ENCODE data around the gene SH2D2A. TPM values are rescaled to one million over a fixed set of nuclear protein-coding genes. Genes with fewer than 3 reads are reported as not detected.

The SH2D2A gene
- polyA plus RNA-seq = not detected in 2 replicates
- not detected in 2 replicates for polyA minus RNA-seq

DNA sequence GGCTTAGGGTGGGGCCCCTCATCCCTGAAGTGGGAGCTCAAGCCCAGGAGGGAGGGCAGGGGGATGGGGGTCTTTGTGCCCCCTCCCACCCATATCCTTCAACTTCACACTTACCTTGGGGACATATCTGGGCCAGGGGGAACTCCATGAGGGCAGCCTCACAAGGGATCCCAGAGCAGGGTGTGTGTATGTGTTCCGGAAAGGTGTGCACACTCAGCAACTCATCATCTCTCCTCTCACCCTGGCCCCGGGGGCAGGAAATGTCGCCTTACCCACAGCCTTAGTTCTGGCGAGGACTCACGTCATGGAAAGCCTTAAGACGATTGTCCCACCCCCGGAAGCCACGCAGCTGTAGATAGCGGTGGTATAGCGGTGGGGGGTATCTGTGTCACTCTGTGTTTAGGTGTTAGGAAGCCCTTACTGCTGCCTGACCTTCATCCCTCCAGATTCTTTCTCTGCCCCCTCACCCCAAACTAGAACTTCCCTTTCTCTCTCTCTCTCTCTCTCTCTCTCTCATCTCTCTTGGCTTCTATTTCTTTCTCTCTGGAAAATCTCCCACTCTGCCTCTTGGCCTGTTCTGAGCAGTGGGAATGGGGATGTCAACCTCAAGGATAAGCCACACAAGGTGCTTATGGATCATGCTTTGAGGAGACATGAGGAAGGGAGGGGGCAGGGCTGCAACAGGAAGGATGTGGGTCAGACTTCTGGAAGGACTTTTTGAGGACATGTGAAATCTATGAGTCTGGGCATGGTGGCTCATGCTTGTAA, at the start of gene SH2D2A:
TSS of gene SH2D2A (minus strand) at position 288 of the 768 bp plus-strand sequence. CDS start at position 148, 140 bp downstream.
- H3K27ac ChIP-seq (ENCODE audit: low read length) = no peak within 1 kb of the TSS
- H3K9me2 ChIP-seq (ENCODE audit: insufficient read depth, low read length) = no peaks in the 10 kb centered on the region
- H3K9me3 ChIP-seq (ENCODE audit: low read length) = no peaks in the 10 kb centered on the region
- H3K4me2 ChIP-seq (ENCODE audit: low read length) = no peak within 1 kb of the TSS
- H4K20me1 ChIP-seq (ENCODE audit: insufficient read depth) = no peaks in the 10 kb centered on the region
- H3K27me3 ChIP-seq (ENCODE audit: insufficient read depth, low read depth, low read length) = peaks cover 15% of the 10 kb centered on the region
- no peak within 1 kb of the TSS for H3K4me3 ChIP-seq (ENCODE audit: low read length)
- H3K79me2 ChIP-seq (replicated peaks; ENCODE audit: insufficient read depth, low read length) = no peaks in the 10 kb centered on the region
- H3F3A ChIP-seq (ENCODE audit: insufficient read depth, low read length, poor library complexity, severe bottlenecking) = no peaks in the 10 kb centered on the region
- H3K36me3 ChIP-seq (ENCODE audit: insufficient read depth, low read length) = no peaks in the 10 kb centered on the region
- no peak within 1 kb of the TSS for H2AFZ ChIP-seq (ENCODE audit: low read depth, low read length)
- H3K9ac ChIP-seq (ENCODE audit: low read length) = no peak within 1 kb of the TSS
- TF ChIP-seq TAF1 (IDR thresholded peaks at IDR 0.05; ENCODE audit: low read depth) (no peak), MXI1 (conservative IDR thresholded peaks at IDR 0.05; ENCODE audit: poor library complexity, severe bottlenecking) (no peak), EP300 (conservative IDR thresholded peaks at IDR 0.05; ENCODE audit: poor library complexity, severe bottlenecking) (no peak), RAD21 (conservative IDR thresholded peaks at IDR 0.05) (no peak), SMC3 (conservative IDR thresholded peaks at IDR 0.05; ENCODE audit: poor library complexity) (no peak), EZH2 (IDR thresholded peaks at IDR 0.05; ENCODE audit: borderline replicate concordance, insufficient read depth, low read length, poor library complexity, severe bottlenecking) (no peak), POLR2AphosphoS5 (IDR thresholded peaks at IDR 0.05) (no peak)
- TF ChIP-seq, protein P1, sequence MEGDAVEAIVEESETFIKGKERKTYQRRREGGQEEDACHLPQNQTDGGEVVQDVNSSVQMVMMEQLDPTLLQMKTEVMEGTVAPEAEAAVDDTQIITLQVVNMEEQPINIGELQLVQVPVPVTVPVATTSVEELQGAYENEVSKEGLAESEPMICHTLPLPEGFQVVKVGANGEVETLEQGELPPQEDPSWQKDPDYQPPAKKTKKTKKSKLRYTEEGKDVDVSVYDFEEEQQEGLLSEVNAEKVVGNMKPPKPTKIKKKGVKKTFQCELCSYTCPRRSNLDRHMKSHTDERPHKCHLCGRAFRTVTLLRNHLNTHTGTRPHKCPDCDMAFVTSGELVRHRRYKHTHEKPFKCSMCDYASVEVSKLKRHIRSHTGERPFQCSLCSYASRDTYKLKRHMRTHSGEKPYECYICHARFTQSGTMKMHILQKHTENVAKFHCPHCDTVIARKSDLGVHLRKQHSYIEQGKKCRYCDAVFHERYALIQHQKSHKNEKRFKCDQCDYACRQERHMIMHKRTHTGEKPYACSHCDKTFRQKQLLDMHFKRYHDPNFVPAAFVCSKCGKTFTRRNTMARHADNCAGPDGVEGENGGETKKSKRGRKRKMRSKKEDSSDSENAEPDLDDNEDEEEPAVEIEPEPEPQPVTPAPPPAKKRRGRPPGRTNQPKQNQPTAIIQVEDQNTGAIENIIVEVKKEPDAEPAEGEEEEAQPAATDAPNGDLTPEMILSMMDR (IDR thresholded peaks at IDR 0.05; ENCODE audit: poor library complexity, severe bottlenecking) = no peak
- TF ChIP-seq, protein P2, sequence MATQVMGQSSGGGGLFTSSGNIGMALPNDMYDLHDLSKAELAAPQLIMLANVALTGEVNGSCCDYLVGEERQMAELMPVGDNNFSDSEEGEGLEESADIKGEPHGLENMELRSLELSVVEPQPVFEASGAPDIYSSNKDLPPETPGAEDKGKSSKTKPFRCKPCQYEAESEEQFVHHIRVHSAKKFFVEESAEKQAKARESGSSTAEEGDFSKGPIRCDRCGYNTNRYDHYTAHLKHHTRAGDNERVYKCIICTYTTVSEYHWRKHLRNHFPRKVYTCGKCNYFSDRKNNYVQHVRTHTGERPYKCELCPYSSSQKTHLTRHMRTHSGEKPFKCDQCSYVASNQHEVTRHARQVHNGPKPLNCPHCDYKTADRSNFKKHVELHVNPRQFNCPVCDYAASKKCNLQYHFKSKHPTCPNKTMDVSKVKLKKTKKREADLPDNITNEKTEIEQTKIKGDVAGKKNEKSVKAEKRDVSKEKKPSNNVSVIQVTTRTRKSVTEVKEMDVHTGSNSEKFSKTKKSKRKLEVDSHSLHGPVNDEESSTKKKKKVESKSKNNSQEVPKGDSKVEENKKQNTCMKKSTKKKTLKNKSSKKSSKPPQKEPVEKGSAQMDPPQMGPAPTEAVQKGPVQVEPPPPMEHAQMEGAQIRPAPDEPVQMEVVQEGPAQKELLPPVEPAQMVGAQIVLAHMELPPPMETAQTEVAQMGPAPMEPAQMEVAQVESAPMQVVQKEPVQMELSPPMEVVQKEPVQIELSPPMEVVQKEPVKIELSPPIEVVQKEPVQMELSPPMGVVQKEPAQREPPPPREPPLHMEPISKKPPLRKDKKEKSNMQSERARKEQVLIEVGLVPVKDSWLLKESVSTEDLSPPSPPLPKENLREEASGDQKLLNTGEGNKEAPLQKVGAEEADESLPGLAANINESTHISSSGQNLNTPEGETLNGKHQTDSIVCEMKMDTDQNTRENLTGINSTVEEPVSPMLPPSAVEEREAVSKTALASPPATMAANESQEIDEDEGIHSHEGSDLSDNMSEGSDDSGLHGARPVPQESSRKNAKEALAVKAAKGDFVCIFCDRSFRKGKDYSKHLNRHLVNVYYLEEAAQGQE (IDR thresholded peaks at IDR 0.05; ENCODE audit: borderline replicate concordance) = no peak

DNA sequence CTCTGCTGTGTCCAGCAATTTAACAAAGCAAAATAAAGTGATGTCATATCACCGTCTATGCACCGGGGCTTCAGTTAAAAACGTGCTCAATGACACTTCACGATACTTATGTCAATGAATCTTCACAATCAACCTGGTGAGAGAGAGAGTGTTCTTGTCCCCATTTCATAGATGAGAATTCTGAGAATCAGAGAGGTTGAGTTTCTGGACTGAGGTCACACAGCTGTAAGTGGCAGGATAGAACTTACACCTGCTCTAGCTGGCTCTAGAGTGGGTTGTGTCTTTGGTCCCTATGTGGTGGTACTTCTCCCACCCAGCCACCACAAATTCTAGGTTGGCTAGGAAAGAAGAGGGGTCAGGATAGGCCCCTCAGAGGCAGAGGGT, 49.2 kb upstream of the SH2D2A start:
- Histone ChIP-seq H3K9ac (ENCODE audit: low read length) (no peak overlapping the region), H2AFZ (ENCODE audit: low read depth, low read length) (no peak overlapping the region), H3K4me2 (ENCODE audit: low read length) (no peak overlapping the region), H3K9me3 (ENCODE audit: low read length) (no peaks in the 10 kb centered on the region), H3K79me2 (replicated peaks; ENCODE audit: insufficient read depth, low read length) (no peaks in the 10 kb centered on the region), H3K27me3 (ENCODE audit: insufficient read depth, low read depth, low read length) (peaks cover 26% of the 10 kb centered on the region), H3K27ac (ENCODE audit: low read length) (no peak overlapping the region), H4K20me1 (ENCODE audit: insufficient read depth) (no peaks in the 10 kb centered on the region), H3K36me3 (ENCODE audit: insufficient read depth, low read length) (no peaks in the 10 kb centered on the region), H3K4me3 (ENCODE audit: low read length) (no peak overlapping the region), H3K9me2 (ENCODE audit: insufficient read depth, low read length) (no peaks in the 10 kb centered on the region), H3F3A (ENCODE audit: insufficient read depth, low read length, poor library complexity, severe bottlenecking) (no peaks in the 10 kb centered on the region)
- TF ChIP-seq RAD21 (conservative IDR thresholded peaks at IDR 0.05) (no peak), EZH2 (IDR thresholded peaks at IDR 0.05; ENCODE audit: borderline replicate concordance, insufficient read depth, low read length, poor library complexity, severe bottlenecking) (no peak), EP300 (conservative IDR thresholded peaks at IDR 0.05; ENCODE audit: poor library complexity, severe bottlenecking) (no peak), SMC3 (conservative IDR thresholded peaks at IDR 0.05; ENCODE audit: poor library complexity) (no peak)
- TF ChIP-seq, protein P2 (IDR thresholded peaks at IDR 0.05; ENCODE audit: borderline replicate concordance) = no peak
